HG03354 (cell line): ENCODE results near the gene KICS2.
"Not testable (repeated sequence)": the region's sequence is repeated elsewhere in the genome, so short reads cannot be mapped to it uniquely, and the experiment has no call there.

Experiments used
- ATAC-seq: cut with Tn5 transposase; IDR thresholded peaks from one replicate; pipeline ENCODE4 v1.9.1; 2021; ENCODE audit warnings: mild to moderate bottlenecking; ENCODE audit not compliant: unreplicated experiment, poor library complexity, severe bottlenecking

KICS2 gene

GRCh38 chr12:64219145-64219544 is 3.0 kb downstream of the KICS2 start:
- no peak for ATAC-seq

DNA sequence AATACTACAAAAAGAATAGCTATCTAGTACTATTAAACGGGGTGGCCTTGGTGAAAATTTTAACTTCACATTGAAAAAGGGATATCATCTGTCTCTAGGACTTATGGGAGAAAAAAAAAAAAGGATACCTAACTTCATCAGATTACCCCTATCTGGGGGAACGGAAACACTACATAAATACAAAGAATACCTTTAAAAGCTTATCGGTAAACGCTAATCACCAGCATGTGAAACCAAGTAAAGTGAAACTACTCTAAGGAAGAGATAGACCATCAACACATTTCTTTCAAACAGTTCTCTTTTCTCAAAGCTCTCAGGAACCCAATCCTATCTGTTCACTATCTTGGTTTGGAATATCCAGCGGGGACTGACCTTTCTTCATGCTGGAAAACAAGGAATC is 3.5 kb downstream of the KICS2 start:
- no peak for ATAC-seq

DNA sequence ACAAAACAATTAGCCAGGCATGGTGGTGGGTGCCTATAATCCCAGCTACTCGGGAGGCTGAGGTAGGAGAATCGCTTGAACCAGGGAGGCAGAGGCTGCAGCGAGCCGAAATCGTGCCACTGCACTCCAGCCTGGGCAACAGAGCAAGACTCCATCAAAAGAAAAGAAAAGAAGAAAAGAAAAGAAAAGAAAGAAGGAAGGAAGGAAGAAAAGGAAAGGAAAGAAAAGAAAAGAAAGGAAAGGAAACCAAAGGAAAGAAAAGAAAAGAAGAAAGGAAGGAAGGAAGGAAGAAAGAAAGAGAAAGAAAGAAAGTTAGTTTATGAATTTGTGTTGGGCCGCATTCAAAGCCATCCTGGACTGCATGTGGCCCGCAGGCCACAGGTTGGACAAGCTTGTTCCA is 4.5 kb downstream of the KICS2 start:
- ATAC-seq = not testable (repeated sequence)

- ATAC-seq = no peak
Observed at GRCh38 chr12:64216239-64216638, 5.9 kb downstream of the KICS2 start.

DNA sequence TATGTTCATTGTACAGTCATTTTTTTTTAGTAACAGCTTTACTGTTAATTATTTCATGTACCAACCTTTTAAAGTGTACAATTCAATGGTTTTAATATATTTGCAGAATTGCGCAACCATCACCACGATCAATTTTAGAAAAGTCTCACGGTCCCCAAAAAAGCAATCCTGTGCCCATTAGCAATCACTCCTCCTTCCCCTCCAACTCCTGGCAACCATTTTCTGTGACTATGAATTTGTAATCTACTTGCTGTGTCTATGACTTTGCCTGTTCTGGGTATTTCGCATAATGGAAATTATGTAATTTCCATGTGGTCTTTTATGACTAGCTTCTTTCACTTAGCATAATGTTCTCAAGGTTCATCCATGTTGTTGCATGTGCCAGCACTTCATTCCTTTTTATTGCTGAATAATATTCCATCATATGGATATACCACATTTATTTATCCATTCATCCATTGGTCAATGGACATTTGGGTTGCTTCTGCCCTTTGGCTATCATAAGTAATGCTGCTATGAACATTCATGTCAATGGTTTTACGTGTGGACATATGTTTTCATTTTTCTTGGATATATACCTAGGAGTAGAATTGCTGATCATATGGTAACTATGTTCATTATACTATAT is 9.9 kb downstream of the KICS2 start:
- no peak for ATAC-seq

DNA sequence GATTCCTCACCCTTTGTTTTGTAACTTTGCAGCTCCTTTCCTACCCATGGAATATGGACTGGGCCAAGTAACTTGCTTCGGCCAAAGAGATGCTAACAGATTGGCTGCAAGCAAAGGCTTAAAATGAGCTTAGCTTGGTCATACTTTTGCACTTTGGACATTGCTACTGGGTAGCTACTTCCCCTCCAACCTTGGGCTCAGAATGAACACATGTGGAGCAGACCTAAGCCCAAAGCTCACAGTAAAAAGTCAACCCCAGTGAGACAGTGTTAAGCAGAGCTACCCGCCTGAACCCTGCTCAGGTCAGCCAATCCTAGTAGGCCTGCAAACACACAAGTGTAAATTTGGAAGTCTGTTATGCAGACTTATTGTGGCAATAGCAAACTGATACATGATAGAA is 14.6 kb downstream of the KICS2 start:
- no peak for ATAC-seq

DNA sequence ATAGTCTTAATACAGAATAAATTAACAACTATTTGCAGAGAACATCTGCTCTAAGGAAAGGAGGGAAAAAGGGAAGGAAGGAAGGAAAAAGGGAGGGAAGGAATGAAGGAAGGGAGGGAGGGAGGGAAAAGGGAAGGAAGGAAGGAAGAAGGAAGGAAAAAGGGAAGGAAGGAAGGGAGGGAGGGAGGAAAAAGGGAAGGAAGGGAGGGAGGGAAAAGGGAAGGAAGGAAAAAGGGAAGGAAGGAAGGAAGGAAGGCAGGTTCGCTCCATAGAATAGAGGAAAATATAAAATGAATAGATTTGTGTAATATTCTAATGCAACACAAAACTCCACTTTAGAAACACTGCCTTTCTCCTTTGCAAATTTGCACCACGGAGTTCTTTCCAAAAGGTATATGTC is 16.6 kb downstream of the KICS2 start:
- no peak for ATAC-seq

- ATAC-seq = no peak
Observed at GRCh38 chr12:64203775-64204174, 18.3 kb downstream of the KICS2 start.

GRCh38 chr12:64203036-64203435 is 19.1 kb downstream of the KICS2 start:
- no peak for ATAC-seq

GRCh38 chr12:64195841-64196240 is 26.3 kb downstream of the KICS2 start:
- not testable (repeated sequence) for ATAC-seq

DNA sequence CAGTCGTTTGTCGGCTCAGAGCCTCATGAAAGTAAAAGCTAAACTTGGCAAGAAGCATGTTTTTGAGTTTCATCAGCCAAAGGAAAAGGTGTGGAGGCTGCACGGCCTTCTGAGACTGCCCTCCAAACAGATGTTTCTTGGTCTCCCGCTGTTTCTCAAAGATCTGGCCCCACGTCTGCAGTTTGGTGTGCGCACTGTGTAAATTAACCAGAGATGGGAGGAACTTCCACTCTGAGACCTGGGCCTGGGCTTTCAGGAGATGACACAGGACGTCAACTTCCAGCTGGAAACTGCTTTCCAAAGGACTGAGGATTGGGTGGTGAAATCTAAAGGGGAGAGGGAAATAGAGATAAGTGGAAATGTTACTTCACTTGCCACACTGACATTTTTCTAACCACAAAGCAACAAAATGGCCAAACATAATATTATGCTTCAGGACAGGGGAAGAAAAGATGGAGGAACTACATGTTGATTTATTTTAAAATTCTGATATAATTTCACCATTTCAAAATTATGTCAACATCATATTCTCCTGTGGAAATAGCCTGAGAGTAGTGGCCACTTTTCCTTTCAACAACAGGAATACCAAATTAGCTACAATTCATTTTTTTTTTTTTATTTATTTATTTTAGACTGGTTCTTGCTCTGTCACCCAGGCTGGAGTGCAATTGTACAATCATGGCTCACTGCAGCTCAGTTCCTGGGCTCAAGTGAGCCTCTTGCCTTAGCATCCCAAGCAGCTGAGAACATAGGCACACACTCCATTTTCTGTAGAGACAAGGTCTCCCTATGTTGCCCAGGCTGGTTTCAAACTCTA is 27.6 kb downstream of the KICS2 start:
- no peak for ATAC-seq

DNA sequence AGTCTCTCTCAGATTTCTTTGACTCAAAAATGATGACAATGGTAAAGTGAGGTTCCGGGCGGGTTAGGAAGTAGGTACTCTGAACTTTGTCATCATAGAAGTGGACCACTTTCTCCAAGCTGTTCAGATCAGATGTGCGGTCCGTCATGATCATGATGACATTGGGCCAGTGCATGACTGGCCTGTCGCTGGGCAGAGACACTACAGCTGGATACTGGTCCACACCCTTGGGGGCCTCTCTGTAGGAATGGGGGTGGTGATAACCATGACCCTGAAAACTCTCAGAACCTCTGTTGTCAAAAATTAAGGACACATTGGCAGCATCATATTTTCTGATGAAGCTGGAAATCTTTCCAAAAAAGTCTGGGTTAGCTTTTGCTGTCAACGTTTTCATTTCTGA is 28.2 kb downstream of the KICS2 start:
- no peak for ATAC-seq

DNA sequence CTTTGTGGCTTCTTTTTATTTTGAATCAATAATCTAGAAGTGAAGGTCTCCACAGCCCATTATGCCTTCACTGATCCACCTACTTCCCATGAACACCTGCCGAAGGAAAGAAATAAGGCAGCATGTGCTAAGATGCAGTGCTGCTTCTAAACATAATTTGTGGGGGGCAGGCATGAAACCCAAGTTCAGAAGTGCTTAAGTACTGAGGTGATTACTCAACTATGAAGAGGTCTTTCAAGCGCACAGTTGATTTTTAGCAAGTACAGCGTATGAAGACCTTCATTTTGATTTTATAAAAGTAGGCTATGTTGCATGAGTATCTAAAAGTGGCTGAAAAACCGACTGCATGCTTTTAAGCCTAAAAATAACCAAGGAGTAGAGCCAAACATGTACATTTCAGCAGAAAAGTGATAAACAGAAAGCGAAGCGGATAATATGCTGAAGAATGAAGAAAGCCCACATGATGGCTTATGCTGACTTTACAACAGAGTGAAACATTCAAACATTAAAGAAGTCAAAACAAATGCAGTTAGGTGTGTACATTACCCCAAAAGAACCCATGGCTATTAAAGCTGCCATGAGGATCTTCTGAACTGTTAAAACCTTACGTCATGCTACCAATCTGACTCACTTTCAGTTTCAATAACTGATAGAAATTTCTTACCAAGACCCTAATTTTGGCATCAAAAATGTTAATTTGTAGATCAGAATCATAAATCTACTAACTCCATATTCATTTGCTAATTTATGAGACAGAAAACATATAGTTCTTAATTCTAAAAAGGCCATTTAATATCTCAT is 29.3 kb downstream of the KICS2 start:
- ATAC-seq = peak; percentile 98

DNA sequence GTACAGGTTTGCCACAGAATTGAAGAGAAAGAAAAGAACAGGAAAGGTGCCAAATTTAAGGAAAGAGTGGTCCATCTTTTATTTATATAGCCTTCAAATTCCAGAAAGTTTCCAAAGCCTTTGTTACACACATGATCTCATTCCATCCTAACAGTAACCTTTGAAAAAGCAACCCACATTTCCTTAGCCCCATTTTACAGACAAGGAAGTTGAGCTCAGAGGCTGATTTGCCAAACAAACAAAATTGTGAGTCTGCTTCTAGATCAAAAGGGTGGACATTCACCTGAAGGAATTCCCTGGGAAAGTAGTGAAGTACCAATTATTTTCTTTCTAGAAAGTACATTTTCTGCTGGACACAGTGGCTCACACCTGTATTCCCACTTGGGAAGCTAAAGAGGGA is 32.0 kb downstream of the KICS2 start:
- no peak for ATAC-seq

DNA sequence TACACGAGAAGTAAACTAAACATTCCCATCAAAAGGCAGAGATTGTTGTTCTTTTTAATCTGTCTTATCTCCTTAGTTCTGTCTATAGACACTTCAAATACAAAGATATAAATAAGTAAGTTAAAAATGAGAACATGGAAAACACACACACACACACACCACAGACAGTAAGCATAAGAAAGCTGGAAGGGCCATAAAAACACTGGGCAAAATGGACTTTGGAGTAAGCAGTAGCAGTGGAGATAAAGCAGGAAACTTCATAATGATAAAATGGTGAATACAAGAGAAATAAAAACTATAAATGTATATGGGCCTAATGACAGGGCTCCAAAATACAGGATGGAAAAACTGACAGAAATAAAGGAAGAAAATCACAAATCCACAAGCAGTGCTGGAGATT is 32.6 kb downstream of the KICS2 start:
- ATAC-seq = no peak

DNA sequence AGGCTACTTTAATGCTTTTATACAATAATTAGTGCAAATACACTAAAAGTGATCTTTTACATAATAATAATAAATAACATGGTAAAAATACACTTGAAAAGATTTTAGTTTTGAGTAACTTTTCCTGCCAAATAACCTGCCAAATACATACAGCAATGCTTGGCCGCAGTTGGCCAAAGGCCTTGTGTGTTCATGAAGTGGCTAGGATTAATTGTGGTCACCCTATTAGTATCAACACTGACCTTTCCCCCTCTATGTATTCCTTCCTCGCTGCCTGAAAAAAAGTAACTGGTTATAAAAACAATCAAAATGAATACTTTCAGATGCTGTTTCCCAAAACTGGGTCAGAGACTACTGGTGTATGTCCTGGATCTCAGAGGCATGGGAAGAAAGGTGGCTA is 34.3 kb downstream of the KICS2 start:
- ATAC-seq = no peak

GRCh38 chr12:64187370-64187769 is 34.7 kb downstream of the KICS2 start:
- ATAC-seq = no peak

DNA sequence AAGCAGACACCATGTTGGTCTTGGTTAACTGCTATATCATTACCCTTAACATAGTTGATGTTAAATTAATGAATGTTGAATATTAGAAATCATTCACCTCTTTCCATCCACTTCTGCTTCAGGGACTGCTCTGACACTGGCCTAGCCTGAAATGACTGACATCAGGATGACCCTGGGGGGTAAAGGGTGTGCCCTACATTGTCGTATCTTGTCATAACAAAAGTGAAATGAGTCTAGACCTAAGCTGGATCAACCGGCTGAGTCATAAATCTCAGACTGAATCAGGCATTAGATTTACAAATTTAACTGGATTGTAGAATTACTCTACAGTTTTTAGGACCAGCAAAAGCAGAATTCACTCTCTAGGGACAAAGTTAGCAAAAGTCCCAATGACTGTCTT is 35.3 kb downstream of the KICS2 start:
- ATAC-seq = peak; percentile 88

DNA sequence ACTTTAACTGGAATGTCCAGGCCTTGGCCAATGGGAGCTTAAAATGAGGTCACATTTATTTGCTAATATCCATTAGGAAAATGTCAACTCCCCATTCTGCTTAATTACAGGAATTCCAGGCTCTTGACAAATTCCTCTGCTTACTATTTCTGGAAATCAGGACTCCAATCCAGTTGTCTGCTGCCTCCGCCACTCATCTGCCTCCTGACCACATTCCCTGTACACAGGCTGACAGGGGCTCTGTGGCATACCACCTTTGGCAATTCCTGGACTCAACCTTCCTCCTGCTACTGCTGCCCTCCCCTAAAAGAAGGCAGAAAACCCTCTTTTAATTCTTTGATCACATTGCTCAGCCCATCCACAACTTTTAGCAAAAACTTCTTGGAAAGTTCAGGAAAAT is 37.9 kb downstream of the KICS2 start:
- ATAC-seq = no peak

- ATAC-seq = no peak
Observed at GRCh38 chr12:64181430-64182291, 40.4 kb downstream of the KICS2 start.
